CD4-positive, alpha-beta T cell treated with Interleukin-12 subunit alpha and Interleukin-12 subunit beta, for 1 hour (primary cell): ENCODE data around the gene MDFI.

ENCODE experiments used
- DNase-seq: peaks from one replicate; pipeline ENCODE4 v3.0.0-alpha.2; 2020

Gene MDFI

DNA sequence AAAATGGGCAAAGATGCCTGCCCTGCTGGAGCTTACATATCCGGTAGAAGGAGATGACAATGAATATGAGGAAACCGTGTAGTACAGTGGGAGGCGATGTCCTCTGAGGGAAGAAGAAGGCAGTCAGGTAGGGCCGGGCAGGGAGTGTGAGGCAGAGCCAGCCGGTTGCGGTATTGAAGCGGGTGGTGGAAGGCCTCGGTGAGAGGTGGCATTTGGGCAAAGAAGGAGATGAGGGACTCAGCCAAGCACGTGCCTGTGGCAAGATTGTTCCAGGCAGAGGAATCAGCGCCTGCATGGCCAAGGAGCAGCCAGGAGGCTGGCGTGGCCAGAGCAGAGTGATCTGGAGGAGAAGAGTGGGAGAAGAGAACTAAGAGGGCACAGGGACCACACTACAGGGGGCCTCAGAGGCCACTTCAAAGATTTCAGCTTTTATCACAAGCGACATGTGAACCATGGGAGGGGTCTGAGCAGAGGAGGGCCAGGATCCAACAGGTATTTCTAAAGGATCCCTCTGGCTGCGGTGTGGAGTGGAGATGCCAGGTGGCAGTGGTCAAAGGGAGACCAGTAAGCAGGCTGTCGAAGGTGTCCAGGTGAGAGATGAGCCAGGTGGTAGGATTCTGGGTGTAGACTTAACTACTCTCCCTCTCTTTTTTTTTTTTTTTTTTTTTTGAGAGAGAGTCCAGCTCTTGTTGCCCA is 13.8 kb downstream of the MDFI start:
- no peak for DNase-seq

DNA sequence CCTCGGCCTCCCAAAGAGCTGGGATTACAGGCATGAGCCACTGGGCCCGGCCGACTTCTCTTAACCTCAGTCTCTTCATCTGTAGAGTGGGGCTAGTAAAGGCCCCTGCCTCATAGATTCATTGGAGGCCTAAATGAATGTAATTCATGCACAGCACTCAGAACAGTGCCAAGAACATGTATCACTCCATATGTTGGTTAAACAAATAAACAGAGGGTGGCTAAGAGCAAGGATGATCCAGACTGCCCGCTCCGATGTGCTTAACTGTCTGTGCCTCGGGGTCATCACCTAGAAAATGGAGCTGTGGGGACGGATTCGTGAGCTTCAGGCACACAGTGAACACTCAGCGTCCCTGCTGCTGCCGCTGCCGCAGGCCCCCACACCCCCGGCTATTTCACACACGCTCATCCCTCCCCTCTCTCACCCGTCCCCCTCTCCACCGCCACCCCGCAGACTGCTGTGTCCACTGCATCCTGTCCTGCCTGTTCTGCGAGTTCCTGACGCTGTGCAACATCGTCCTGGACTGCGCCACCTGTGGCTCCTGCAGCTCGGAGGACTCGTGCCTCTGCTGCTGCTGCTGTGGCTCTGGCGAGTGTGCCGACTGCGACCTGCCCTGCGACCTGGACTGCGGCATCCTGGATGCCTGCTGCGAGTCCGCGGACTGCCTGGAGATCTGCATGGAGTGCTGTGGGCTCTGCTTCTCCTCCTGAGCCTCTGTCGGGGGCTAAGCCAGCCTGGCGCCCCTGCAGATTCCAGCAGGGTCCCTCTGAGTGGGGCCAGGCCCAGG is 14.8 kb downstream of the MDFI start:
- DNase-seq = no peak

DNA sequence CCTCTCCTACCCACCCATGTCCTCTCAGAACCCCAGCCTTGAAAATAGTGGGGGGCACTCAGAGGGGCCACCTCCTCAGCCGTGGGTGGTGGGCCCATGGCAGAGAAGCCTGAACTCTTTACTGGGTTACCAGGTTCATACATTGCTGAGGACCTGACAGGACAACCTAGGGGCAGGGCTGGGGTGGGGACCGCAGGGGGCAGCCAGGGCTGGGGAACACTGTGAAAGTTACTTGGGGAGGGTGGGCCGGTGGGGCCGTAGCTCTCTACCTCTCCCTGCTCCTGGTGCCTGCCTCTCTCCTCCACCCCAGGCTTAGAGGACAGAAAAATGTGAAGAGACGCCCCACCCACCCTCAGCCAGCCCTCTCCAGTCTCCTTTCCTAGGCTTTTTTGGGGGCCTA is 15.4 kb downstream of the MDFI start:
- DNase-seq = no peak

DNA sequence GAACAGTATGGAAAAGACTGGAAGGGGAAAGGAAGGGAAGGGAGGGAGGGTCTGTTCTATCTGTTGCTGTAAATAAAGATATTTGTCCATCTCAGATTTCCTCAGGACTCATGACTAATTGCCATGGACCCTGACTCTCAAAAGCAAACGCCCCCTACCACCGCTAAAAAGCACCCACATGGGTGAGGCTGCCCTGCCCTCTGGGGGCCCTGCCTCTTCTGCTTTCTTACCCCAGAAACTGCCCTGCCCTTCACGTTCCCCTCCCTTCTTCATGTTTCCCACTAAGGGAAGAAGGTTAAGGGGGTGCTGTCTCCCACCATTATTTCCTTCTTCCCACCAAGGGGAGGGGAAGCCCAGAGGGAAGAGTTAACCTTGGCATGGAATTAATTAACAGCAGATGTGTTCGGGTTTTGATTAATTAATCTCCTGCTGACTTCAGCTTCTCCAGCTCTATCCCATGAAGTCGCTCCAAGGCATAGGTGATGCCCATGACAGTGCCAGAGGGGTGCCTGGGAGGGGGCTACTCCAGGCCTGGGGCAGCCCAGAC is 16.0 kb downstream of the MDFI start:
- DNase-seq = no peak

DNA sequence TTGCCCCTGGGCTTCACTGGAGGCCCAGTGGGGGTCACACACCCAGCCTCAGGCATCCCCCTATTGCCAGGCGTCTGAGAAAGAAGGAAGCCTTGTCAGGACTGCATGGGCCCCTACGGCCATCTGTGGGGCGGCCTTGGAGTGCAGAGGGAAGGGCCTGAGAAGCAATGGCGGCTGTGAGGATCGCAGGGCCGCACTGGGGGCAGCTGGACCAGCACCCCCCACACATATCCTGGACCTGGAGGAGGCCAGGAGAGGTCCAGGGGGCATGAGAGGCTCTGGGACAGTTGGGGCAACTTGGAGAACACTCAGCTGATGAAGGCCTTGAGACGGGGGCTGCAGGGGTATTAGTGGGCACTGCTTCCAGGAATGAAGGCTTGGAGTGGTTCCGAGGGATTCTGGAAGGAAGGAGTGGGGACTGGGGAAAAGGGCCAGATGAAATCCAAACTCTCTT is 16.5 kb downstream of the MDFI start:
- DNase-seq = no peak

DNA sequence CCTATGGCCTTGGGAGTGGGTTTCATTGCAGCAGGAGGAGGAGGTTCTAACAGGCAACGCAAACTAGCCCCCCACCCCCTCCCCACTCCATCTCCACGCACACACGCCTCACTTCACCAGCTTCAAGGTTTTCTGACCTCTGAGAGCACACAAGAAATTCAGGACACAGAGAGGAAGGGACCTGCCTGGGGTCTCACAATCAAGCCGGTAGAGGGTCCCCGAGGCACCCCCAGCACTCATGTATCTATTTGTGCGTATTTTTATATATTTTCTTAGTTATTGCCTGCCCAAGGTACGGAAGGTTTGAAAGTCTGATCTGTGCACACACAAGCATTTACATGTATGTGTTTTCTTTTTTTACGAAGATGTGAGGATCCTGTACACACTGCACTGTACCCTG is 16.9 kb downstream of the MDFI start:
- DNase-seq = no peak

DNA sequence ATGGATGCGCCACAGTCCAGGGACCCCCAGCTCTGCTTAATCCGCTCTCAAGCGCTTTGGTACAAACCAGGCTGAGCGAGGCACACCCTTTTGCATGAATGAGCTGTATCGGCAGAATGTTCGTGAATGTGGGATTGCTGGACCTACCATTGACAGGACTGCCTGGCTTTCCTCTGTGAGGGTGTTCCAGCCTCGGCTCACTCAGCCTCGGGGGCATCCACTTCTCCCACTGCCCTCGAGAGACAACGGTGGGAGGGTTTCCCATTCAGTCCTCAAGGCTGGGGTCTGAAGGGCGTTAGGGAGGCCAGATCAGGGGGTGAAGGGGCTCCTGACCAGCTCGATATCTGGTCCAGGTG is 17.4 kb downstream of the MDFI start:
- DNase-seq = no peak

DNA sequence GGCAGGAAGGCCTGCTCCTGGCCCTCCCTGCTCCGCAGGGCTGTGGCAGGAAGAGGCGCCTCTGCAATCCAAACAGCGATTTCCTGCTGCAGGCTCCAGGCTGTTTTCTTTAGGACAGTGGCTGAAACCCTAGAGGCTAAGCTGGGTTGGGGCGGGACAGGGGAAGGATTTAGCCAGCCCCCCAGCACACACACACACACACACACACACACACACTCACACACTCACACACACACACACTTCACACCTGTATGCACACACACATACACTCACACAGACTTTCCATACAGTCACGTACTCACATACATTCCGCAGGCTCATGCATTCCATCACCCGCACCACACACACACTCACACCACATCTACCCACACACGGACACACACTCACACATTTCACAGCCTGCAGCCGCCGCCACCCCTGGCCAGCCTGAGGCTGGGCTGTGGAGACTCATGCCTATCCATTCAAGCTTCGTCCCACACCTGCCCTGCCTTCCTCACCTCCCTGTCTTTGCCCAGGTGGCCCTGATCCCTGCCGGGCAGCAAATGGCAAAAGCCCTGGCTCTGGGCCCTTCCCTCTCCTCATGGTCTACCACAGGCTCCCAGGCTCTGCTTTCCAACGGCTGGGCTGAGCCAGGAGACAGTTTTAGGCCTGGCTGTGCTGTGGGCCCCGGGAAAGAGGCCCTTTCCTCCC is 17.9 kb downstream of the MDFI start:
- DNase-seq = no peak

DNA sequence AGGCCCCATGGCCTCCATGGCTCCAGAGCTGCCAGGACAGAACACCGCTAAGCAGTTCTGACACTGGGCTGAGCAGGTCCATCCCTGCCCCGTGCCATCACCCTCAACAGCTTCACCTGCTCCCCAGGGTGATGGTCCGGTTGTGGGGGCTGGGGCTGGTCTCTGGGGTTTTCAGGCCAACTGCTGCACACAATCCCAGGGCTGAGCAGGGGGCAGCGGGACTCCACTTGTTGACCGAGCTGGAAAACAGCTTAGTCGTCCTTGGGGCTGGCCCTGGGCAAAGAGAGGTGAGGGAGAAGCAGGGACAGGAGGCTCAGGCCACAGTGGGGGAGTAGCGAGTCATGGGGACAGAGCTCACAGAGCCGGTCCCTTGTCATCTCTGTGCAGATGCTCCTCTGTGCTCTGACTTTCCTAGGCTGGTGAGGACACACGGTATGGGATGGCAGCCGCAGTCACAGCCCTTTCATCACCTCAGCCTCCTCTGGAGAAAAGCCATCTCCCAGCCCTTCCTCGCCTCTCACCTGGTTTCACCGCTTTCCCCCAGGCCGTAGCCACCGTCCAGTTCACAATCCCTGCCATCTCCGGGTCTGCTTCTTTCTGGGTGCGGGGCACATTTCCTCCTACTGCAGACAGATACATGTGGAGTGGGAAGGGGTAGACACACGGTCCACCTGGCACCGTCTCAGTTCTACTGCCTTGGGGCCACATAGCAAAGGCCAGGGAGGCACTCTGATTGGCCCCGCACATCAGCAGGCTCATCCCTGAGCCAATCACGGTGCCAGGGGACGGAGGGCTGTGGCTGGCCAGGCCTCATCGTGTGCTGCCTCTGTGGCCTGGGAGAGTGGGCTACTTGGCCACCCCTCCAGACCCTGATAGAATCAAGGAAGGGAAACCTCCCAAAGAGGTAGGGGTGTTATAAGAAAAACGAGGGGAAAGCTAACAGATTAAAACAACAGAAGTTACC is 19.1 kb downstream of the MDFI start:
- DNase-seq = no peak

DNA sequence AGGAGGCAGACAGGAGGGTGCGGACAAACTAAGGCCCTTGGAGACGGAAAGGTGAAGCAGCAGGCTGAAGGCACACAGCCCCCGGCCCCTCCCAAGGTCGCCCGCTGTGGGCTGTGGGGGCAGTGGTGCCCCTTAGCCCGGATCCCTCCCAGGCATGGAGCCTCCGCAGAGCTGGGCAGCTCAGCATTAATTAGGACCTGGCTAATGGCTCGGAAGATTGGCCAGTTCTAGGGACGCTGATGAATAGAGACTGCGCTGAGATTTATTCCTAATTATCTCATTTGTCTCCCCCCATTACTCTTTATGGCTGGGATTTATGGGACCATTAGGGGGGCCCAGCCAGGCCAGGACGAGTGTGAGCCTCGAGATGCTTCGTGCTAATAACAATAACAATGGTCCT is 20.4 kb downstream of the MDFI start:
- no peak for DNase-seq

DNA sequence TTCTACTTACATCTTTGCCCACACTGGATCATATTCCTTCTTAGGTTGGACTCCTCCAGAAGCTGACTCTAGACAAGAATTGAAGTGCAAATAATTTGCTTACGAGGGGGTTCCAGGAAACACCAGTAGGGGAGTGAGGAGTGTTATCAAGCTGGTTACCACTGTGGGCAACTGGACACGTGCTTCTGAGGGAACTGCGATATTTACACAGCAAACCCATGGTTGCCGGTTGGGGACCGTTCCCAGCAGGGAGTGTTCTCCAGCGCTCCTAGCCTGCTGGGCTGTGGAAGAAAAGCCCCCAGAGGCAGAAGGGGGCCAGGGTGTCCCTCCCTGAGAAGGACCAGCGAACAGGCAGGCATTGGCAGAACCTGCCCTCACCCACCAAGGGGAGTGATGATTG is 21.7 kb downstream of the MDFI start:
- DNase-seq = no peak

DNA sequence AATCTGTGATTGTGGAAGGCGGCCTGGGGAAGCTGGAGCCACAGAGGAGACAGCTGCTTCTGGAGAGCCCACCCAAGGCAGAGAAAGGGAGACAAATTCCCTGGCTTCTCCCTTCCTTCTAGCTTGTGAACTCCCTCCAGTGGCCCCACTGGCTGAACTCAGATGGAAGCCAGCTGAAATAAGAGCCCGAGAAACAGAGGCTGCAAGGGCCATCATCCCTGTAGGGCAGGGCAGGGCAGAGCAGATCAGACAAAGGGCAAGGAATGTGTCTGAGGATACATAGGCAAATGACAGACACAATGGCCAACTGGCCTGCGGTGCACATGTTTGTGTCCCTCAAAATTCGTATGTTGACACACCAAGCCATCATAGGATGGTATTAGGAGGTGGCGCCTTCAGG is 25.3 kb downstream of the MDFI start:
- DNase-seq = no peak

DNA sequence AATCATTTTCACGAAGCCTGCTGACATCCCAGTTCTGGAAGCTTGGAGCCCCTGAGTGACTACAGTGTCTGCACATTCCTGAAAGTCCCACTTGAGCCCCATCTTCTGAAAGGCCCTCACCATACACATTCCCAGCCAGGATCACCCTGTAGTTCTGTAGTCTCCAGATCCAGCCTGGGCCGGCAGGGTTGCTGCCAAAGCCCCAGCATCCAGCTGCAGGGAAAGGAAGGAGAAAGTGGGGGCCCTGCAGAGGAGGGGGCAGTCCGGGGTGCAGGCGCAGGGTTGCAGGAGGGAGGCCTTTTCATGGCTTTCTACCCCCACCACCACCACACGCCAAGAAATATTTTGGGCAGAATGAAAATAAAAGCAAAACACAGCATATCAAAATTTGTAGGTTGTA is 26.0 kb downstream of the MDFI start:
- no peak for DNase-seq

DNA sequence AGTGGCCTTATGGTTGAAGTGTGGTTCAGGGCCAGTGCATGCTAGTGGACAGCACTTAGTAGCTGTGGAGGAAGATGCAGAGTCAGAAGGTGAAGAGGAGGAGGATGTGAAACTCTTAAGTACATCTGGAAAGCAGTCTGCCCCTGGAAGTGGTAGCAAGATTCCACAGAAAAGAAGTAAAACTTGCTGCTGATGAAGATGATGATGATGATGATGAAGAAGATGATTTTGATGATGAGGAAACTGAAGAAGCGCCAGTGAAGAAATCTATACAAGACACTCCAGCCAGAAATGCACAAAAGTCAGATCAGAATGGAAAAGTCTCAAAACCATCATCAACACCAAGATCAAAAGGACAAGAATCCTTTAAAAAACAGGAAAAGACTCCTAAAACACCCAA is 28.9 kb downstream of the MDFI start:
- DNase-seq = no peak

DNA sequence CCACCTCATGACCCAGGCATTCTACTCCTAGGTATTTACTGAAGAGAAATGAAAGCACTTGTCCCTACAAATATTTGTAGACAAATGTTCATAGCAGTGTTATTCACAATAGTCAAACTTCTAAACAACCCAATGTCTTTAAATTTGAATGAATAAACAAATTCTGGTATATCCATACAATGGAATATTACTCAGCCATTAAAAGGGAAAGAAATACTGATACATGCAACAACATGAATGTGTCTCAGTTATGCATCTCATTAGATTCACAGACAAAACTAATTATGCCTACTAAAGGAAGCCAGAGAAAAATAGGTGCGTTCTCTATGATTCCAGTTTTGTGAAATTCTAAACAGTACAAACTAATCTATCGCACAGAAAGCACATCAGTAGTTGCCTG is 30.7 kb downstream of the MDFI start:
- DNase-seq = no peak

DNA sequence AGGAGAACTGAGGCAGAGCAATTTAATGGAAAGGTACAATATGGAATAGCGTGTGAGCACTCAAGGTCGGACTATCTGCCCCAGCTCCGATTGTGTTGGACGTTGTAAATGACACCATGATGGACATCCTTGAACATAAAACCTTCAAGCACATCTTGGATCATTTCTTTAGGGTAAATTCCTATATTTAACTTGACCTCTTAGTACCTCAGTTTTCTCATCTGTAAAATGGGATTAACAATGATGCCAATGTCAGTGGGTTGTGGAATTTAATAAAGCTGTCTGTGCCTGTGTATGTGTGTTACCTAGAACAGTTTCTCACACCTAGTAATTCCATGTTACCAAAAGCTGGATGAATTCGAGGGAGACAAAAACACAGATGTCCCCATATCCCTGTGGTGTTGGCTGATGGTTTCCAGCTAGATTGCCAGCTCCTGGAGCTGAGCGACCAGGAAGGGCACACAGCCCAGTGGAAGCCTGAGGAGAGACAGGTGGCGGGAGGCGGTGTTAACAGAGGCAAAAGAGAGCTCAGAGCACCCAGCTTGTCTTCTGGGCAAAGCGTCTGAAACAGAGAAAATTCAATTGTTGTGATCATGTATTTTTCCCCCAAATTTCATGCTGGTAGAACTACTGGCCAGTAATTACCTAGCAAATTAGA is 32.6 kb downstream of the MDFI start:
- DNase-seq = no peak

DNA sequence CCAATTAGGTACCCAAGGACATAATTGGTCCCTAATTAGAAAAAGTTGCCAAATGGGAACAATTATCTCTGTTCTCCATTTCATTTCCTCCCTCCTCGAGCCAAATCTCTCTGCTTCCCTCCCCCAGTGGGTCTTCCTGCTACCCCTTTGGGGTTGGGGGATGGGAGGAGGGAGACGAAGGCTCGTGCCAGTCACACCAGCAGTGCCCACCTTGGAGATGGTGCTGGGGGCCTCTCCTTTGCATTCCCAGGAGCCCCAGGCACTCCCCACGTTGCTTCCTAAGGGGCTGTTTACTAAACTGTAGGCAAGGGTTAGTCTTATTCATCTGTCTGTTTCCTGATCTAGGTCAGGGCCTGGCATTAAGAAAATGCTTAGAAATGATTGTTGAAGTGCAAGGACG is 33.1 kb downstream of the MDFI start:
- no peak for DNase-seq

DNA sequence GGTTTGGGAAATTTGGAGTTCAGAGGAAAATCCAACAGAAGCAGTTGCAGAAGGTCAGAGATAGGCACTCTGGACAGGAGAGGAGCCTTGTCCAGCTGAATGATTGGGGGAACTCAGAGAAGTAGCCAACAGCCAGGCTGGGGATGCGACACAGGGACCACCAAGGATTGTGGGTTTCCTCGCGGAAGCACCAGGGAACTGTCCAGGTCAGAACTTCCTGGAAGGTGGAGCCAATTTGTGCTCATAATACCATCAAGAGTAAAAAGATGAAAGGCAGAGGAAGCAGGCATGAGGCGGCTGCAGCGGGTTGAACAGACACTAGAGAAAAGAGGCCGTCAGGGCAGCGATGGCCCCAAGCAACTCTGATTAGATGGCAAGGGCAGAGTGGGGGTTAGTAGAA is 33.7 kb downstream of the MDFI start:
- DNase-seq = no peak

DNA sequence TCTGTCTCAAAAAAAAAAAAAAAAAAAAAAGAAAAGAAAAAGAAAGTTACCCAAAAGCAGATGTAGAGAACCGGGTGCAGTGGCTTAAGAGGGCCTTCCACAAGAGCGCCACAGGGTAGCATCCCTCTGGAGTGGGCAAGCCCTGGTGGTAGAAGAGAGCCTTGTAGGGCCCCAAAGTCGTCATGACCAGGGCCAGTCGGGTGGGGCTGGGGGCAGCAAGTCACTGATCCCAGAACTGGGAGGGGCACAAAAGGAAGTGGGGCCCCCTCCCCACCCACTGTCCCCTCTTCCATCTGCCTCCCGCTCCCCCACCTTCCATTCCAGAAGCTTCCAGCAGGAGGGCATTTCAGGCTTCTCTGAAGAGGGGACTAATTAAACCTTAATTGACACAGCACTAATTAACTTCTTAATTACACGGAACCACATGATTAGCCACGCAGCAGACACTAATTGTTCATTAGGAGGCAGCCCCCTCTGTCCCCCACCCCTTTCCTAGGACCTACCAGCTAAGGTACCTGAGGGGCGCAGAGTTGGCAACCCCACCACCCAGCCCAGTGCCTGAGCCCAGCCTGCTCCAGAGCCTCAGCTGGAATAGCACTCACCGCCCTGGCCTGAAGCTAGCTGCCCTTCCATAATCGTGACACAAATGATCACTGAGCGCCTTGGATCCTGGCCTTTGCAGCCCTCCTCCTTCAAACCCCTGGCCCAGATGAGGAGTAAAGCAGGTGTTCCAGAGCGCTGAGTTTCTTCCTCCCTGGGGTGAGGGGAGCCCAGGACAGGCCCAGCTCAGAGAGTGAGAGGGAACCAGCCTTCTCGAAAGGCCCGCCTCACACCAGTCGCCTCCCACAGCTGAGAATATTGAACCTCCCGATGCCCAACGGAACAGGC is 34.8 kb downstream of the MDFI start:
- DNase-seq = no peak

DNA sequence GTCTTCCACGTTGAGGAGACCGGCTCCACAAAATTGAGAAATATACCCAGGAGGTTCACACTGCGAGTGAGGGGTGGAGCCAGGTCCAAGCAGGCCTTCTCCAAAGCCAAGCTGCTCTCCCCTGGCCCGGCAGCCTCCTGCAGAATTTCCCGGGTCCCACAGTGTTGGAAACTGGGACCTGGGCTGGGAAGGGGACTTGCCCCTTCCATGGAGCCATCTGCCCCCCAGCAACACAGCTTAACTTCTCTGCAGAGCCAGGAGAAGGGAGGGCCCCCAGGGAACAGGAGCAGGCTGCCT is 35.4 kb downstream of the MDFI start:
- DNase-seq = no peak
